Activated effector memory CD4-positive, alpha-beta T cell treated with Interleukin-2 at 50 U/mL for 16 hours (primary cell): ENCODE results near the gene HNF4A.
"Not testable (repeated sequence)": the region's sequence is repeated elsewhere in the genome, so short reads cannot be mapped to it uniquely, and the experiment has no call there.

ENCODE experiments used
- DNase-seq: peaks from one replicate; pipeline ENCODE4 v3.0.0-alpha.2; 2020

HNF4A gene

DNA sequence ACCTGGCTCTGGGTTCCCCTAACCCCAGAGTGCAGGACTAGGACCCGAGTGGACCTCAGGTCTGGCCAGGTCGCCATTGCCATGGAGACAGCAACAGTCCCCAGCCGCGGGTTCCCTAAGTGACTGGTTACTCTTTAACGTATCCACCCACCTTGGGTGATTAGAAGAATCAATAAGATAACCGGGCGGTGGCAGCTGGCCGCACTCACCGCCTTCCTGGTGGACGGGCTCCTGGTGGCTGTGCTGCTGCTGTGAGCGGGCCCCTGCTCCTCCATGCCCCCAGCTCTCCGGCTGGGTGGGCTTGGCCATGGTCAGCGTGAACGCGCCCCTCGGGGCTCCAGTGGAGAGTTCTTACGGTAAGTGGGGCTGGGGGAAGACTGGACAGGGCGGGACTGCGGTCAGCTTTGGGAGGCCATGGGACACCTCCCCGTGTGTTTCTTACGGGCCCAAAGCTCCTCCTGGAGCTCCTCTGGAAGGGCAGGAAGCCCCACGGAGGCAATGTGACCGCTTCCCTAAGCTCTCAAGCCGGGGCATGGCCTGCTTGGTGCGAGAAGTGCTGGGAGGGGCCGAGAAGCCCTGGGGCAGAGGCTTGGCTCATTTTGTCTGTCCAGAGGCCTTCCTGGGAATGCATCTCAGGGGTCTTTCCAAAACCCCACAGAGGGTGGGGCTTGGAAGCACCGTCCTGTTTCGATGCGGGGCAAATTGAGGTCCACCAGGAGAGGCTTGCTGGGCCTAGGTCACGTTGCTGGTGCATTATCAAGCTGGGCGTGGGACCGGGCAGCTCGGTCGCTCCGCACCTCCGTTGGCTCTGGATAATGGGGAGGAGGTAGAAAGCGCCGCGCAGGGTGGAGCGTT, at the start of gene HNF4A:
Gene HNF4A, plus strand, starts transcription at position 202 of the 855 bp plus-strand sequence. Its CDS starts 106 bp downstream, at position 308.
- DNase-seq: no peak

- no peak for DNase-seq
Measured at GRCh38 chr20:44306927-44307326, 48.6 kb upstream of the HNF4A start.

DNA sequence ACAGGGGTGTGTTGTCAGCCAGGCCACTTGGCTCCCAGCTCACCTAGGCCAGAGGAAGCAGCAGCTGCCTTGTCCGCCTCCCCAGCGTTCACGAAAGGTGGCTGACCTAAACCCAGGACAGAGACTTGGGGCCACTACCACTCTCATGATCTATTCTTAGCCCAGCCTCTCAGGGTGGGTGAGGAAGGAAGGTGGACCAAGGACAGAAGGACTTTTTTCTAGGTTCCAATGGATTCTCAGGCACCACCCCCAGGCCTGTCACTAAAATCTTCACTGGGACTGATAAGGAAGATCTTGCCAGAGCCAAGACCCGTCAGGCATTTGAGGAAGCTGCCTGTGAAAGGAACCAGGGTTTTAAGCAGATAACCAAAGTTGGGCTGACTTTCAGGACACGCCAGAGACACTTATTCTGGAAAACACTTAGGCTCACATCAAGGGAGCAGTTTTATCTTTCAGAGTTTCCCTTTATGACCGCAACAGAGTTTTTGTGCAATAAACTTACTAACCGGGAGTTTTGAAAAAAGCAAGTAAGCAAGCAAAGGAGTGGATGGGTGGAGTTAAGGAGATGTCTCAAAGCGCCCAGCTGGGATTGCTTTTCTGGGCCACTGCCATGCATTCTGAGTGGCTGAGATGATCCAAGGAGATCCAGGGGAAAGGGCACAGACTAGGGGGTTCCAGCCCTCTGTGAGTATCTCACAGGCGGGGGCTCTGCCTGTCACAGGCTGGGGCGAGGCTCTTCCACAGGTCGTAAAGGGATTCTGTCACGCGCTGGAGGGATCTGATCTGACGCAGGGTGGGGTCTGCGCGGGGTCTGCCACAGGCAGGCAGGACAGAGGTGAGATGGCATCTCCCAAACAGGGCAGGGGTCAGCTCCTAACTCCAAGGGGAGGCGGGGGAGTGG, 45.5 kb upstream of the HNF4A start:
- DNase-seq: no peak

- DNase-seq: peak; percentile 95
Measured at GRCh38 chr20:44310664-44311639, 44.5 kb upstream of the HNF4A start, which contains the start of gene FITM2. FITM2 (minus strand) TSS chr20:44311202; CDS start chr20:44311148, 54 bp downstream.

DNA sequence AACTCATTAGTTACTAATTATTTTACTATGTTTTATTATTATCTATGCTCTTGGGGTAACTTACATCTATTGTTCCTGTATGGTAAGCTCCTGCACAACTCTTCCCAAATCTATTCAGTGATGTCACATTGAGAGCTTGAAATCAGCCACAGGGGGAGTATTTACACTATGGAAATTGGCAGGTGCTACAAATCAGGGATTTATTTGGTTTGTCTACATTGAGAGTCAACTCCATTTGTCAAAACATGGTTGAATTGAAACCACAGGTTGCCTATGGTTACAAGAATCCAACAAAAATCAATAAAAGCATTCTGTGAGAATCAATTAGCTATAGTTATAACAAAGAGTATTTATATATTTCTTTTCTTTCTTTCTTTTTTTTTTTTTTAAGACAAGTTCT, 40.6 kb upstream of the HNF4A start:
- no peak for DNase-seq

- no peak for DNase-seq
Measured at GRCh38 chr20:44319839-44320422, 35.6 kb upstream of the HNF4A start.

GRCh38 chr20:44324343-44324742, 31.2 kb upstream of the HNF4A start:
- DNase-seq: no peak

GRCh38 chr20:44326391-44327159, 28.9 kb upstream of the HNF4A start:
- DNase-seq: no peak

- not testable (repeated sequence) for DNase-seq
Measured at GRCh38 chr20:44327748-44328147, 27.8 kb upstream of the HNF4A start.

GRCh38 chr20:44328428-44328827, 27.1 kb upstream of the HNF4A start:
- DNase-seq: no peak

DNA sequence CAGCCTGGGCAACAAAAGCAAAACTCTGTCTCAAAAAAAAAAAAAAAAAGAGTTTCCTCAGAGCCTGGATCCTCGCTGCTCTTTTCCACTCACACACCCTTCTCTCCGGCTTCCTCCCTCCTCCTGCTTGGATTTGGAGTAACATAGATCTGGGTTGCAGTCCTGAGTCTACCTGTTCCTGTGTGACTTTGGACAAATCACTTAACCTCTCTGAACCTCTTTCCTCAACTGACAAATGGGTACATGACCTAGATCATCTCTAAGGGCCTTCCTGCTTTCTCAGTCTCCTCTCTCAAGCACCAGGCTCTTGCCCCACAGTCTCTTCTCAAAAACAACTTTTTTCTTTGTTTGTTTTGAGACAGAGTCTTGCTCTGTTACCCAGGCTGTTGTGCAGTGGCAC, 24.3 kb upstream of the HNF4A start:
- DNase-seq: no peak

- DNase-seq: no peak
Measured at GRCh38 chr20:44334306-44334705, 21.2 kb upstream of the HNF4A start.

DNA sequence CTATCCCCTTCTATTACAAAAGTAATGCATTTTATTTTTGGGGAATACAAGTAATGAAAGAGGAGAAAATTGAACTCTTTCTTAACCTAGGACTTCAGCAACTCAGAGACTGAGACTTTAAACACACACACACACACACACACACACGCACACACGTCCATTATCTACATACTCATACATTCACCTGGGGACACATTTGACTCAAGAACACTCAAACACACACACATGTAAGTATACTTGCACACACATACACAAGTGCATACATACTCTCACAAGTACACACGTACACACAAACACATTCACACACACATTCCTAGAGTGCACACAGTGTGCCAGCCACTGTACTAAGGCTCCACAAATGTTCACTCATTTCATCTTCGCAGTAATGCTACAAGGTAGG, 20.8 kb upstream of the HNF4A start:
- DNase-seq: no peak

DNA sequence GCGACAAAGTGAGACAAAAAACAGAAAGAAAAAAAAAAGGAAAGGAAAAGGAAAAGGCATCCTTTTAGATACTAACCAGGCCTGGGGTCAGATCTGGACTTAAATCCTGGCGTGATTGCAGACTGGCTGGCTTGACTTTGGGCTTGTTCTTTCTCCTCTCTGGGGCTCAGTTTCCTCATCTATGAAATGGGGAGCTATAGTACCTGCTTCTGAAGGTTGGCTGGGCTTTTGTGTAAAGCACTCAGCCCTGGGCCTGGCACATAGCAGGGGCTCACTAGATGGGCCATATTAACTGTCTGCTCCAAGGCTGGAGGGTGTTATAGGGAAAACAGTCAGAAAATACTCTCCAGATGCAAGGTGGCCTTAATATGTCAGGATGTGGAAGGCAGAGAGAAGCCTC, 19.8 kb upstream of the HNF4A start:
- no peak for DNase-seq

DNA sequence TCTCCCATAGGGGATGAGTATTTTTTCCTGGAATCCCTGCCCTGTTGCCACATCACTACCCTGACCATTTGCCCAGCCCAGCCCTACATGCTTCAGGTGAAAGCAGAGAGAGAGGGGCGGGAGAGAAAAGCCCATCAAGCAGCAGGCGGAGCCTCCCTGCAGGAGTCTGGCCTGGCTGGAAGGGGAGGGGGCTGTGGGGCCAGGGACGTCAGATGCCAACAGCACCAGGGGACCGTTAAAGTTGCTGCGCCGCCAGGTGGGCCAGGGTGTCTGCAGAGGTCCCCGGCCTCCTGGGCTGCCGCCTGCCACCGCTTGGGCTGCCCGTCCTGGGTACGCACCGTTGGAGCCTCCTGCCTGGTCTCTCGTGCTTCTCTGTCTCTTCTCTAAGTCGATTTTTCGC, 19.4 kb upstream of the HNF4A start:
- DNase-seq: no peak

DNA sequence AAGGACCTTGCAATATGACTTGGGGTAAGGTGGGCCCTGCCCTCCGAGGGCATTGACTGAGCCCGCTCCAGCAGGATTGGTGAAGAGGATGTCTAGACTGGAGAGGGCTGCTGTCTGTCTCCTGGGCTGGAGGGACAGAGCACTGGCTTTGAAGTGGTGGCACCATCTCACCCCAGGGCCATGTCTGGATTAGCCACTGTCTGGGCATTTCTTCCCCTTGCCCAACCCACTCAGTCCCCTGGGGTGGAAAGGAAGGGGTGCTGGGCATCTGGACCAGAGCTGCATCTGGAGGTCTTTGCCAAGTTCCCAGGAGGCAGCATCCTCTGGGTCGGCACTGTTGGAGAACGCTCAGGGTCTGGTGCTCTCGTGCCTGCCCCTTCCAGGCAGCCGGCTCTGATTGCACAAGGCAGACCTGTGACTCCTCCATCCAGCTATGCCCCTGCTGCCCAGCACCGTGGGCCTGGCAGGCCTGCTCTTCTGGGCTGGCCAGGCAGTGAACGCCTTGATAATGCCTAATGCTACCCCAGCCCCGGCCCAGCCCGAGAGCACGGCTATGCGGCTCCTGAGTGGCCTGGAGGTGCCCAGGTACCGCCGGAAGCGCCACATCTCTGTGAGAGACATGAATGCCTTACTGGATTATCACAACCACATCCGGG, 18.6 kb upstream of the HNF4A start, which contains the start of gene R3HDML:
Gene R3HDML, plus strand, starts transcription at position 319 of the 656 bp plus-strand sequence. Its CDS starts 115 bp downstream, at position 434.
- DNase-seq: no peak

- DNase-seq: no peak
Measured at GRCh38 chr20:44342248-44342647, 13.3 kb upstream of the HNF4A start.

DNA sequence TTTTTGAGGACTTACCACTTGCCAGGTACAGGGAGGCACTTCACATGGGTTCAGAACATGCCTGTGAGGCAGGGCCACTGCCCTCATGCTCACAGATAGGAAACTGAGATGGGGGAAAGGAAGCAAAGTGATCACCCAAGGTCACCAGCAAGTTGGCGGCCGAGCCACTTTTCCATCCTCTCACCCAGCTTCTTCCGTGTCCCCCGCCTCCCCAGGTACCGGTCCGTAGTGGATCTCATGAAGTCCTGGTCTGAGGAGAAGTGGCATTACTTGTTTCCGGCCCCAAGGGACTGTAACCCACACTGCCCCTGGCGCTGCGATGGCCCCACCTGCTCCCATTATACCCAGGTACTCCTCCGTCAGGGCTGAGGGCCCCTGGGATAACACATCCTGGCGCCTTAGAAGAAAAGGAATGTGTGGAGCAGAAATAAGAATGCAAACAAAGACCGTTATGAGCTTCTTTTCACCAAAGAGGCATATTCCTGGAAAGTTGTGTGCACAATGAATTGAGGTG, 12.3 kb upstream of the HNF4A start:
- DNase-seq: no peak

DNA sequence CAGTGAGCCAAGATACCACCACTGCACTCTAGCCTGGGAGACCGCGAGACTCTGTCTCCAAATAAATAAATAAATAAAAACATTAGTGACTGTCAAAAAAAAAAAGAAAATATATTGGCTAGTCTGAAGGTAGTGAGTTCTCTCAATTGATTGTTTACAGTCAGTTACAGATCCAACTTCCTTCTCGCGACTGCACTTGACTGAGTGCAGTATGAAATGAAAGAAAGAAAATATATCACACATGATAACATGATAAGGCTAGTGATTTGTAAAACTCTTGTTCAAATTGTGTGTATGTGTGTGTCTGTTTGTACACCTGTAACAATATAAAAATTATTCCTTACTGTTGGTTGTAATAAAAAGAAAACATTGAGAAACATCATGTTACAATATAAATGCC, 10.8 kb upstream of the HNF4A start:
- DNase-seq: no peak

GRCh38 chr20:44345147-44345546, 10.4 kb upstream of the HNF4A start:
- no peak for DNase-seq
